HG03066 (cell line): ENCODE results near the gene YIPF2.

Experiments used
- ATAC-seq: cut with Tn5 transposase; IDR thresholded peaks from one replicate; pipeline ENCODE4 v1.9.1; 2021; ENCODE audit warnings: low read depth; ENCODE audit not compliant: unreplicated experiment

Gene YIPF2

GRCh38 chr19:10913716-10914340 lies 14.6 kb downstream of the YIPF2 start:
- ATAC-seq, result no peak

DNA sequence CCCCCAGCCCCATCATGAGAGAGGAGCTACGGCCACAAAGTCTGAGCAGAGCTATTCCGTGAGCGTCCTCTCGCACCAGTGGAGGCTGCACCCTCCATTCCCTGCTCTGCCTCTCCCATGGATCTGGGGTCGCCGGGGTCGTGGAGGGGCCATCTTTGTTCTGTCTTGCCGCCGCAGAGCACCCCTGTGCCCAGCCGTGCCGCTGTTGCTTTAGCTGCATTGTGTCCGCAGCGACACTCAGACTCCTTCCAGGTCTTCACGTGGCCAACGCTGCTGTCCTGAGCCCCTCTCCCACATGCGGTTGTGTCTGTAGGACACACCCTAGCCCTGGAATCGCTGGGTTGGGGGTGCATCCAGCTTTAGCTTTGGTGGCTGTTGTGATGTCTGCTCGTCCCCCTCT lies 15.8 kb downstream of the YIPF2 start:
- ATAC-seq, result no peak

- no peak for ATAC-seq
These were observed 16.7 kb downstream of the YIPF2 start for GRCh38 chr19:10911579-10912363.

GRCh38 chr19:10908380-10908960 lies 20.0 kb downstream of the YIPF2 start:
- no peak for ATAC-seq

- no peak for ATAC-seq
These were observed 20.5 kb downstream of the YIPF2 start for GRCh38 chr19:10907925-10908324.

GRCh38 chr19:10899151-10899653 lies 29.2 kb downstream of the YIPF2 start:
- no peak for ATAC-seq

- no peak for ATAC-seq
These were observed 29.8 kb downstream of the YIPF2 start for GRCh38 chr19:10898633-10899032.

DNA sequence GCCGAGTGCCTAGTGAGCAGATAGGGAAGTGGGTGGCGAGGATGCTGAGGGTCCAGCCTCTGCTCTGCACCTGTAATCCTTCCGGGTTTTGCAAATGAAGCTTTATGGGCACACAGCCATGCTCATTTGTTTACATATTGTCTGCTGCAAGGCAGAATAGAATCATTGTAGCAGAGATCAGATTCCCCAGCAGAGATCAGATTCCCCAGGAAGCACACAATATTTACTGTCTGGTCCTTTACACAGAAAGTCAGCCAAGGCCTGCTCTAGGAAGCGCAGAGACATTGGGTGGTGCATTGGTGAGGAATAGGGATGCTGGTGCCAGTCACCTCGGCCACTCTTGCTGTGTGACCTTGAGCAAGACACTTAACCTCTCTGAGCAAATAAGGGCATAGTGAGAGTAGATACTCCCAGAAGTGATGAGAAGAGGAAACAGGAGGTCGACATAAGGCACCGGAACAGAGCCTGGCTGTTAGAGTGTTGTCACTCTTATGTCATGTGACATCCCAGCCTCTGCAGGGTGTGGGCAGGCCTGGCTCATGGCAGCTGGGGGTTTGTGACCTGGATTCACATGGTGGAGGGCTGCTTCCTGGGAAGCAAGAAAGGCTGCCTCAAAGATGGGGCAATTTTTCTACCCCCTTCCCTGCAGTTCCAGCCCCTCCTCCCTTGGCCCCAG lies 31.4 kb downstream of the YIPF2 start:
- no peak for ATAC-seq

DNA sequence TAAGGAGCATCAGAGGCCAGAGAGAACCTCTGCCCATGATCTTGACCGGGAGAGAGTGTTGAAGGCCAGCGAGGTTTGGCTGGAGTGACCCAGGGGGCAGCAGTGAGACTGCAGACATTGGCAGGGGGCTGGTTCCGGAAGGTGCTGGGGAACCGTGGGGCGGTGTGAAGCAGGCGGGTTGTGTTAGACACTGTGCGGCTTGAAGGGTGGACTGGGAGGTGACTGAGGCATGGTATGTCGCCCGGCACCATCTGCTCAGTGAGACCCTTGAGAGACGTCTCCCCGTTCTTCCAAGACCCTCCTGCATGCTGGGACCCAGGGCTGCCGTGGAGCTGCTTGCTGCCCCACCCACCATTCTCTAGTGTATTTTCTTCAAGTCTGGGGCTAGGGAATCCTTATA lies 32.5 kb downstream of the YIPF2 start:
- ATAC-seq, result no peak

DNA sequence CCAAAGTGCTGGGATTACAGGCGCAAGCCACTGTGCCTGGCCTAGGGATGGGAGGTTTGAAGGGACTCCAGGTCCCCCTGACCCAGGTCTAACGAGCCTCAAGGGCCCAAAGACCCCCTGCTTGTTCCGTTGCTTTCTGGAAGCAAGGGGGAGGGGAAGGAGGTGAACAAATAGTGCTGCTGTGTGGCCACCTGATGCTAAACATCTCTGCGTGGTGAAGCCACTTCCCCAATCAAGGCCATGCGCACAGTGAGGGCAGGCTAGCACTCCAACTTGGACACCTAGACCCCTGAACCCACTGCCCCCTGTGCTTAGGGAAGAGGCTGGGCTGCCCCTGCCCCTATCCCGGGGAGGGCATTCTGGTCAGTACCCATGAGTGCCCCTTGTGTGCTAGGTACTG lies 33.1 kb downstream of the YIPF2 start:
- ATAC-seq, result no peak

DNA sequence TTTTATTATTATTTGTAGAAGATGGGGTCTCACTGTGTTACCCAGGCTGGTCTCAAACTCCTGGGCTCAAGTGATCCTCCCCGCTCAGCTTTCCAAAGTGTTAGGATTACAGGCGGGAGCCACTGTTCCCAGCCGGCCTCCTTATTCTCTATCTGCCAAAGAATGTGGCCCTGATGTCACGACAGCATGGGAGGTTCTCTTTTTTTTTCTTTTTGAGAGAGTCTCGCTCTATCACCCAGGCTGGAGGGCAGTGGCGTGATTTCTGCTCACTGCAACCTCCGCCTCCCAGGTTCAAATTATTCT lies 33.6 kb downstream of the YIPF2 start:
- ATAC-seq, result no peak

GRCh38 chr19:10892256-10892655 lies 36.2 kb downstream of the YIPF2 start:
- no peak for ATAC-seq

GRCh38 chr19:10891405-10892086 lies 36.9 kb downstream of the YIPF2 start:
- ATAC-seq, result no peak

DNA sequence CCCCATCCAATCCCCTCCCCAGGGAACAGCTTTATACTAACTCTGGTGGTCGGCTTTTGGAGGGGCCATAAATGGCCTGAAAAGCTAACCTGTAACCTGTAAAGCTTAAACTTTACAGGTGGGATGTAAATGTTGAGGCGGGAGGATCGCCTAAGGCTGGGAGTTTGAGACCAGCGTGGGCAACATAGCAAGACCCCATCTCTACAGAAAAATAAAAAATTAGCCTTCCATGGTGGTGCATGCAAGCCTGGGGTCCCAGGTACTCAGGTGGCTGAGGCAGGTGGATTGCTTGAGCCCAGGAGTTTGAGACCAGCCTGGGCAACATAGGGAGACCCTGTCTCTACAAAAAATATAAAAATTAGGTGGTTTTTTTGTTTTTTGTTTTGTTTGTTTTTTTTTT lies 38.6 kb downstream of the YIPF2 start:
- no peak for ATAC-seq

- no peak for ATAC-seq
These were observed 40.0 kb downstream of the YIPF2 start for GRCh38 chr19:10888421-10888866.

GRCh38 chr19:10887616-10888367 lies 40.6 kb downstream of the YIPF2 start:
- no peak for ATAC-seq

- no peak for ATAC-seq
These were observed 43.0 kb downstream of the YIPF2 start for GRCh38 chr19:10885201-10886169.

DNA sequence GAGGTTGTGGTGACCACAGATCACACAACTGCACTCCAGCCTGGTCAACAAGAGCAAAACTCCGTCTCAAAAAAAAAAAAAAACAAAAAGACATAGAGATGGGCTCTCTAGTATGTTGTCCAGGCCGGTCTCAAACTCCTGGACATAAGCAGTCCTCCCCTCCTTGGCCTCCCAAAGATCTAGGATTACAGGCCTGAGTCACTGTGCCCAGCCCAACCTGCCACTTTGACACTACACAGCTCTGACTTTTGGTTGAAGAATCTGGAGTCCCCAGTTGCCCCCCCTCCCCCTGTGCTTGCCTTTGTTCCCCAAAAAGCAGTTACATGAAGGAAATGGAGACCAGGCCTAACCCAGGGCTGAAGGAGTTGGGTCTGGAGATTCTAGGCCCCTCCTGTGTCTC lies 44.2 kb downstream of the YIPF2 start:
- no peak for ATAC-seq

DNA sequence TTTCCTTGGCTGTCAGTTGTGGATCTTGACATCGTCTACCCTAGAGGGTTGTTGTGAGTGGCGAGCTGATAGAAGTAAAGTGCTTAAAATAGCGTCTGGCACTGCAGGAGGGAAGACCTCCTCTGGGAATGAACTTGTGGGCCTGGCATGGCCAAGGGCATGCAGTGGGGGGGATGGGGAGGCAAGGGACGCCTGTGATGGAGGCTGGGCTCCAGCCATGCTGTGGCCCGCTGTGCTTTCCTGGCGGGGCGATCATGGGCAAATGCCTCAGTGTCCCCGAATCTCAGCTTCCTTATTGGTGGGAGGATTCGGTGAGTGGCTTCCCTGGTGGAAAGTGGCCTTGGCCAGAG lies 46.4 kb downstream of the YIPF2 start:
- no peak for ATAC-seq
